Activated naive CD8-positive, alpha-beta T cell treated with anti-CD3 and anti-CD28 coated beads, Interleukin-2, amount 50 U/mL, for 16 hours (primary cell): ENCODE results near the gene SLFN12.
"Not testable (repeated sequence)": the region's sequence is repeated elsewhere in the genome, so short reads cannot be mapped to it uniquely, and the experiment has no call there.

Experiments used
- DNase-seq: peaks from one replicate; pipeline ENCODE4 v3.0.0-alpha.2; 2020; ENCODE audit warnings: low read depth, low spot score

SLFN12 gene

GRCh38 chr17:35414247-35414646 lies 18.1 kb downstream of the SLFN12 start:
- DNase-seq, result no peak

GRCh38 chr17:35407531-35407930 lies 24.8 kb downstream of the SLFN12 start:
- DNase-seq, result no peak

- no peak for DNase-seq
Observed at GRCh38 chr17:35406568-35406967, 25.7 kb downstream of the SLFN12 start.

- DNase-seq, result no peak
Observed at GRCh38 chr17:35404360-35404759, 27.9 kb downstream of the SLFN12 start.

GRCh38 chr17:35393783-35394182 lies 38.5 kb downstream of the SLFN12 start:
- DNase-seq, result not testable (repeated sequence)

- no peak for DNase-seq
Observed at GRCh38 chr17:35390663-35391062, 41.6 kb downstream of the SLFN12 start.

- DNase-seq, result no peak
Observed at GRCh38 chr17:35390156-35390555, 42.1 kb downstream of the SLFN12 start.

- no peak for DNase-seq
Observed at GRCh38 chr17:35387496-35387895, 44.8 kb downstream of the SLFN12 start.

- no peak for DNase-seq
Observed at GRCh38 chr17:35377706-35378105, 54.6 kb downstream of the SLFN12 start.

- DNase-seq, result no peak
Observed at GRCh38 chr17:35377068-35377467, 55.2 kb downstream of the SLFN12 start.

GRCh38 chr17:35376245-35376644 lies 56.1 kb downstream of the SLFN12 start:
- DNase-seq, result no peak

- DNase-seq, result no peak
Observed at GRCh38 chr17:35374766-35375344, 57.4 kb downstream of the SLFN12 start.

- peak; percentile 22 for DNase-seq
Observed at GRCh38 chr17:35373984-35374765, 58.1 kb downstream of the SLFN12 start.

GRCh38 chr17:35373534-35373983 lies 58.7 kb downstream of the SLFN12 start, which contains the start of gene SLFN11:
TSS of gene SLFN11 (minus strand) at chr17:35373621. CDS start at chr17:35363807, 9,814 bp downstream.
- DNase-seq, result peak; percentile 75

GRCh38 chr17:35372846-35373533 lies 59.3 kb downstream of the SLFN12 start:
- no peak for DNase-seq

- no peak for DNase-seq
Observed at GRCh38 chr17:35371934-35372333, 60.4 kb downstream of the SLFN12 start.

- no peak for DNase-seq
Observed at GRCh38 chr17:35368081-35368830, 64.0 kb downstream of the SLFN12 start.

- DNase-seq, result no peak
Observed at GRCh38 chr17:35361027-35361426, 71.3 kb downstream of the SLFN12 start.
